CD4-positive, CD25-positive, alpha-beta regulatory T cell (primary cell): ENCODE results near the gene KAZN. TPM values are rescaled to one million over a fixed set of nuclear protein-coding genes. Genes with fewer than 3 reads are reported as not detected.

ENCODE experiments used
- ATAC-seq, 2 donors: fragments of 150-1000 bp; cut with Tn5 transposase; one replicate each; pipeline ENCODE4 v1.10.0; 2021; ENCODE audit warnings: low read depth in 2 of 2, moderate number of reproducible peaks in 2 of 2, moderate library complexity in 1 of 2
- DNase-seq, 3 donors: peaks; one replicate each; pipeline versions ENCODE4 v3.0.0 to v3.0.0-alpha.2; 2012 to 2022; ENCODE audit warnings: mixed read lengths in 1 of 3
- H3K27ac ChIP-seq: one replicate; pipeline ENCODE4 v1.7.0; 2013; ENCODE audit warnings: mild to moderate bottlenecking, low read length; ENCODE audit not compliant: insufficient read depth, poor library complexity, severe bottlenecking
- H3K27me3 ChIP-seq: one replicate; pipeline ENCODE4 v1.7.0; 2013; ENCODE audit warnings: low read length; ENCODE audit not compliant: control insufficient read depth, insufficient read depth
- H3K36me3 ChIP-seq: one replicate; pipeline ENCODE4 v1.7.0; 2013; ENCODE audit warnings: mild to moderate bottlenecking, low read length, moderate library complexity; ENCODE audit not compliant: control insufficient read depth, insufficient read depth
- H3K4me1 ChIP-seq: 2 replicates; pipeline ENCODE4 v1.7.0; 2013; ENCODE audit warnings: mild to moderate bottlenecking, low read length; ENCODE audit not compliant: insufficient read depth, control insufficient read depth, poor library complexity, severe bottlenecking
- H3K4me3 ChIP-seq: one replicate; pipeline ENCODE4 v1.7.0; 2013; ENCODE audit warnings: low read depth, mild to moderate bottlenecking, low read length, moderate library complexity
- H3K9me3 ChIP-seq, 2 experiments: 1 replicate in 1 of 2; 2 replicates in 1 of 2; pipeline ENCODE4 v1.7.0; 2013; ENCODE audit warnings: low read length in 2 of 2, mild to moderate bottlenecking in 1 of 2, moderate library complexity in 1 of 2; ENCODE audit not compliant: control insufficient read depth in 2 of 2
- H3K27ac Mint-ChIP-seq, 3 donors: one replicate each; pipeline ENCODE4 v1.8.0; 2020 to 2022; ENCODE audit warnings: mild to moderate bottlenecking in 3 of 3, mixed read lengths in 3 of 3, moderate library complexity in 2 of 3
- H3K27me3 Mint-ChIP-seq: one replicate; pipeline ENCODE4 v1.8.0; 2022; ENCODE audit warnings: mild to moderate bottlenecking, mixed read lengths
- H3K36me3 Mint-ChIP-seq: one replicate; pipeline ENCODE4 v1.8.0; 2020; ENCODE audit warnings: mixed read lengths
- H3K4me1 Mint-ChIP-seq, 4 donors: one replicate each; pipeline ENCODE4 v1.8.0; 2020 to 2022; ENCODE audit warnings: mixed read lengths in 4 of 4, mild to moderate bottlenecking in 1 of 4
- H3K4me3 Mint-ChIP-seq, 4 donors: one replicate each; pipeline ENCODE4 v1.8.0; 2020 to 2022; ENCODE audit warnings: mild to moderate bottlenecking in 4 of 4, mixed read lengths in 4 of 4, moderate library complexity in 3 of 4
- H3K9me3 Mint-ChIP-seq, 7 donors: one replicate each; pipeline ENCODE4 v1.8.0; 2020 to 2022; ENCODE audit warnings: mixed read lengths in 7 of 7, mild to moderate bottlenecking in 3 of 7, moderate library complexity in 2 of 7
- polyA plus RNA-seq, 4 donors: library from polyadenylated mRNA; unstranded; fragments of 300-500 nt; fragmentation: Illumina TruSeq; gene quantifications; one replicate each; pipeline ENCODE4 v1.2.3, GENCODE V29; 2021
- total RNA-seq: library from RNA; stranded (reverse); gene quantifications from one replicate; pipeline ENCODE4 v1.2.3, GENCODE V29; 2022

The KAZN gene
- total and polyA plus RNA-seq, 5 donors from 2014 or later: not detected

GRCh38 chr1:14974361-14974760, 375.9 kb downstream of the KAZN start:
- Histone ChIP-seq H3K4me3 (no peak overlapping the region), H3K27me3 (no peaks in the 10 kb centered on the region), H3K9me3 (peaks cover 0 to 2% of the 10 kb centered on the region in 2 experiments), H3K4me1 (no peaks in the 10 kb centered on the region), H3K36me3 (no peaks in the 10 kb centered on the region), H3K27ac (no peak overlapping the region)
- H3K4me1 Mint-ChIP-seq: peaks cover 0 to 1% (median 0%) of the 10 kb centered on the region in 4 donors
- H3K27me3 Mint-ChIP-seq: no peaks in the 10 kb centered on the region
- ATAC-seq: no peak
- no peak overlapping the region for H3K27ac Mint-ChIP-seq
- H3K9me3 Mint-ChIP-seq: peaks cover 0 to 2% (median 1%) of the 10 kb centered on the region in 7 donors
- no peak overlapping the region for H3K4me3 Mint-ChIP-seq
- no peak for DNase-seq
- H3K36me3 Mint-ChIP-seq: no peaks in the 10 kb centered on the region

DNA sequence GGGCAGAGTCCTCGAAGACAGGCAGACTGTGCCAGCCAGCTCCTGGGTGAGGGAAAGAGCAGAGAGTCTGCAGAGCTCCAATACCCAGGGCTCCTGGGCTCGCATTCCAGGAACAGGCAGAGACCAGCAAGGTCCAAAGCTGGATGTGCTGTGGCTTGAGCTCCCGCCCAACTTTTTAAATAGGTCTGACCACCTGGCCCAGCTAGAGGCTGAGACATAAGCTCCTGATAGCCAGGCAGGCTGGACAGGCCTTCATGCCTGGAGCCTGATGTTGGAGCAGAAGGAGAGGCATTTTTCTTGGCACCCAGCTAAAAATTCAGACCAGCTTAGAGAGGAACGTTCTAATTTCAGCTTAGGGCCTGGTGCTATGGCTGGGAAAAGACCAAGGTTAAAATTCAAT, 376.6 kb downstream of the KAZN start:
- Histone ChIP-seq H3K27ac (no peak overlapping the region), H3K4me3 (no peak overlapping the region), H3K27me3 (no peaks in the 10 kb centered on the region), H3K4me1 (no peaks in the 10 kb centered on the region), H3K36me3 (no peaks in the 10 kb centered on the region), H3K9me3 (peaks cover 0 to 2% of the 10 kb centered on the region in 2 experiments)
- Mint-ChIP-seq H3K27me3 (no peaks in the 10 kb centered on the region), H3K4me1 (no peaks in the 10 kb centered on the region), H3K4me3 (no peak overlapping the region), H3K36me3 (no peaks in the 10 kb centered on the region), H3K9me3 (peaks cover 0 to 2% (median 1%) of the 10 kb centered on the region in 7 donors), H3K27ac (no peak overlapping the region)
- ATAC-seq: no peak
- DNase-seq: no peak

DNA sequence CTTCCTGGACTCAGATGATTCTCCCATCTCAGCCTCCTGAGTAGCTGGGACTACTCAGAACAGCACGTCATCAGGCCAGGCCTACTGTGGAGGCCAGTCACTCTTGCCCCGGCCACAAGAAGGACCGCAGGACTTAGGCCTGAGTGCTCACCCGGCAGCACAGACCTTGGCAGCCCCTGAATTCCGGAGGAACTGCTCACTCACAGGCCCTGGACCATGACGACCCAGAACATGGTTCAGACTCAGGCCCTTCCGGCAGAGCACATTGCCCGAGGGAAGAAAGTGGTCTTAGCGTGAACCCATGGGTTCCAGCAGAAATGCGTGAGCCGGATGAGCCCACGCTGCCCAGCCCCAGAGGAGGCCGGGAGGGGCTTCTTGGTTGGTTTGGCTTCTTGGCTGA, 377.8 kb downstream of the KAZN start:
- Histone ChIP-seq H3K9me3 (peaks cover 0 to 2% of the 10 kb centered on the region in 2 experiments), H3K27ac (no peak overlapping the region), H3K4me3 (no peak overlapping the region), H3K4me1 (no peaks in the 10 kb centered on the region), H3K36me3 (no peaks in the 10 kb centered on the region), H3K27me3 (no peaks in the 10 kb centered on the region)
- no peak for ATAC-seq
- H3K4me3 Mint-ChIP-seq: no peak overlapping the region
- no peaks in the 10 kb centered on the region for H3K36me3 Mint-ChIP-seq
- H3K9me3 Mint-ChIP-seq: peaks cover 0 to 3% (median 1%) of the 10 kb centered on the region in 7 donors
- no peaks in the 10 kb centered on the region for H3K4me1 Mint-ChIP-seq
- no peaks in the 10 kb centered on the region for H3K27me3 Mint-ChIP-seq
- DNase-seq: no peak
- no peak overlapping the region for H3K27ac Mint-ChIP-seq

GRCh38 chr1:14977338-14977931, 378.9 kb downstream of the KAZN start:
- Mint-ChIP-seq H3K27me3 (no peaks in the 10 kb centered on the region), H3K36me3 (no peaks in the 10 kb centered on the region), H3K4me1 (no peaks in the 10 kb centered on the region), H3K9me3 (peaks cover 0 to 2% (median 0%) of the 10 kb centered on the region in 7 donors), H3K4me3 (no peak overlapping the region), H3K27ac (no peak overlapping the region)
- peaks cover 0 to 2% of the 10 kb centered on the region in 2 experiments for H3K9me3 ChIP-seq
- no peak overlapping the region for H3K27ac ChIP-seq
- no peak overlapping the region for H3K4me3 ChIP-seq
- no peaks in the 10 kb centered on the region for H3K27me3 ChIP-seq
- no peak for DNase-seq
- H3K36me3 ChIP-seq: no peaks in the 10 kb centered on the region
- no peaks in the 10 kb centered on the region for H3K4me1 ChIP-seq
- ATAC-seq: no peak

- ATAC-seq (no peak), DNase-seq (no peak)
- no peak overlapping the region for H3K27ac ChIP-seq
- H3K27ac Mint-ChIP-seq: no peak overlapping the region
- no peak overlapping the region for H3K4me3 Mint-ChIP-seq
- no peaks in the 10 kb centered on the region for H3K4me1 ChIP-seq
- no peaks in the 10 kb centered on the region for H3K36me3 ChIP-seq
- H3K36me3 Mint-ChIP-seq: no peaks in the 10 kb centered on the region
- H3K27me3 ChIP-seq: no peaks in the 10 kb centered on the region
- no peaks in the 10 kb centered on the region for H3K4me1 Mint-ChIP-seq
- peaks cover 0 to 3% (median 0%) of the 10 kb centered on the region in 7 donors for H3K9me3 Mint-ChIP-seq
- peaks cover 5% of the 10 kb centered on the region for H3K27me3 Mint-ChIP-seq
- H3K9me3 ChIP-seq: no peaks in the 10 kb centered on the region
- no peak overlapping the region for H3K4me3 ChIP-seq
Measured at GRCh38 chr1:14980621-14981218, 382.2 kb downstream of the KAZN start.

DNA sequence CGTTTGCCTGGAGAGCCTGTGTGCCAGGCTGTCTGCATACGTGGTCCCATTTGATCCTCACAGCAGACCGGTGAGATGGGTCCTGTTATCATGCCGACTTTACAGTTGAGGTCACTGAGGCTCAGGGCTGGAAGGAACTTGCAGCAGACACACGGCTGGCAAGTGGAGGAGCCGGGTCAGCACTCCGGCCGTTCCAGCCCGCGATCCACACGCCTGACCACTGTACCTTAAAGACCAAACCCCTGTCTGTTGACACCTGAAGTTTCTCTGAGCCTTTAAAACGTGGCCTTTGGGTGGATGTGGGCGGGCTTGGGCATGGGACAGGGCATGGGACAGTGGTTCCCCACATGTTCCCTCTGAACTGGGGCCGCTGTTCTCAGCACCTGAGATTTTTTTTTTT, 383.5 kb downstream of the KAZN start:
- DNase-seq (no peak), ATAC-seq (no peak)
- Mint-ChIP-seq H3K27ac (no peak overlapping the region), H3K4me3 (no peak overlapping the region), H3K4me1 (no peaks in the 10 kb centered on the region), H3K9me3 (peaks cover 0 to 3% (median 0%) of the 10 kb centered on the region in 7 donors), H3K27me3 (peaks cover 5% of the 10 kb centered on the region), H3K36me3 (no peaks in the 10 kb centered on the region)
- Histone ChIP-seq H3K4me1 (no peaks in the 10 kb centered on the region), H3K27ac (no peak overlapping the region), H3K36me3 (no peaks in the 10 kb centered on the region), H3K4me3 (no peak overlapping the region), H3K27me3 (no peaks in the 10 kb centered on the region), H3K9me3 (no peaks in the 10 kb centered on the region)

GRCh38 chr1:14983277-14983676, 384.8 kb downstream of the KAZN start:
- H3K4me3 ChIP-seq: no peak overlapping the region
- no peaks in the 10 kb centered on the region for H3K27me3 ChIP-seq
- H3K27ac ChIP-seq: no peak overlapping the region
- Mint-ChIP-seq H3K4me1 (no peaks in the 10 kb centered on the region), H3K27ac (no peak overlapping the region), H3K27me3 (peaks cover 5% of the 10 kb centered on the region), H3K36me3 (no peaks in the 10 kb centered on the region), H3K4me3 (no peak overlapping the region), H3K9me3 (peaks cover 0 to 3% (median 0%) of the 10 kb centered on the region in 7 donors)
- DNase-seq (no peak), ATAC-seq (no peak)
- H3K9me3 ChIP-seq: no peaks in the 10 kb centered on the region
- H3K4me1 ChIP-seq: no peaks in the 10 kb centered on the region
- no peaks in the 10 kb centered on the region for H3K36me3 ChIP-seq

- no peak overlapping the region for H3K27ac Mint-ChIP-seq
- no peaks in the 10 kb centered on the region for H3K36me3 Mint-ChIP-seq
- no peaks in the 10 kb centered on the region for H3K4me1 Mint-ChIP-seq
- Histone ChIP-seq H3K27me3 (no peaks in the 10 kb centered on the region), H3K4me3 (no peak overlapping the region), H3K36me3 (no peaks in the 10 kb centered on the region), H3K9me3 (no peaks in the 10 kb centered on the region), H3K27ac (no peak overlapping the region), H3K4me1 (no peaks in the 10 kb centered on the region)
- no peak for ATAC-seq
- no peak overlapping the region for H3K4me3 Mint-ChIP-seq
- H3K27me3 Mint-ChIP-seq: peaks cover 5% of the 10 kb centered on the region
- no peak for DNase-seq
- H3K9me3 Mint-ChIP-seq: peaks cover 0 to 2% (median 0%) of the 10 kb centered on the region in 7 donors
Measured at GRCh38 chr1:14986168-14986567, 387.7 kb downstream of the KAZN start.
